ENCODE measurements around the gene PI4KA. TPM values are rescaled to one million over a fixed set of nuclear protein-coding genes. Genes with fewer than 3 reads are reported as not detected.

Gene PI4KA
- total and polyA plus RNA-seq, 2 donors (not counting 1 experiment from before 2014, with no cell fraction given), result 26.4 to 40.6 TPM

DNA sequence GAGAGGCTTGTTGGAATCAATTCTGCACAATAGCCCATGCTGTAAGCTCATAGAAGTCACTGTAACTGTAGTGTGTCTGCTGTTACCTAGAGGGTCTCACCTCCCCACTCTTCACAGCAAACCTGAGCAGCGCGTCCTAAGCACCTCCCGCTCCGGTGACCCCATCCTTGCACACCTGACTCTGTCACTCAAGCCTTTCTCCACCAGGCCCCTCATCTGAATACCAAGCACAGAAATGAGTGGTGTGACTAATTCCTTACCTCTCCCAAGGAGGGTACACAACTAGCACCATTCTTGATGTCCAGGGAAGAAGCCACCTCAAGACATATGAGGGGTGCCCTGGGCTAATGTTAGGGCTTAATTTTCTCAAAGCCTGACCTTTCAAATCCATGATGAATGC lies 71.4 kb downstream of the PI4KA start:
- Histone ChIP-seq H3K79me2 (ENCODE audit: control insufficient read depth, insufficient read depth, low read length) (no peaks in the 10 kb centered on the region), H3K27me3 (ENCODE audit: control insufficient read depth, insufficient read depth, low read length) (no peaks in the 10 kb centered on the region), H3K4me2 (ENCODE audit: extremely low read depth, insufficient read depth, low read length) (no peak overlapping the region), H2AFZ (ENCODE audit: low read length) (no peak overlapping the region), H3K9ac (ENCODE audit: insufficient read depth, low read length) (no peak overlapping the region), H3K4me3 (replicated peaks in 1 of 4; ENCODE audit: control extremely low read depth in 1 of 4, insufficient read depth in 1 of 4, low read depth in 3 of 4, low read length in 4 of 4) (no peak overlapping the region), H3K36me3 (ENCODE audit: control insufficient read depth, insufficient read depth, low read length) (peaks cover 10% of the 10 kb centered on the region), H3K4me1 (ENCODE audit: control insufficient read depth, extremely low read depth, insufficient read depth, low read length) (no peaks in the 10 kb centered on the region), H4K20me1 (ENCODE audit: control insufficient read depth, extremely low read depth, insufficient read depth, low read length) (no peaks in the 10 kb centered on the region), H3K9me3 (ENCODE audit: control insufficient read depth, insufficient read depth, low read depth, low read length) (no peaks in the 10 kb centered on the region), H3K27ac (ENCODE audit: insufficient read depth, low read length) (no peak overlapping the region)
- TF ChIP-seq, protein P1, sequence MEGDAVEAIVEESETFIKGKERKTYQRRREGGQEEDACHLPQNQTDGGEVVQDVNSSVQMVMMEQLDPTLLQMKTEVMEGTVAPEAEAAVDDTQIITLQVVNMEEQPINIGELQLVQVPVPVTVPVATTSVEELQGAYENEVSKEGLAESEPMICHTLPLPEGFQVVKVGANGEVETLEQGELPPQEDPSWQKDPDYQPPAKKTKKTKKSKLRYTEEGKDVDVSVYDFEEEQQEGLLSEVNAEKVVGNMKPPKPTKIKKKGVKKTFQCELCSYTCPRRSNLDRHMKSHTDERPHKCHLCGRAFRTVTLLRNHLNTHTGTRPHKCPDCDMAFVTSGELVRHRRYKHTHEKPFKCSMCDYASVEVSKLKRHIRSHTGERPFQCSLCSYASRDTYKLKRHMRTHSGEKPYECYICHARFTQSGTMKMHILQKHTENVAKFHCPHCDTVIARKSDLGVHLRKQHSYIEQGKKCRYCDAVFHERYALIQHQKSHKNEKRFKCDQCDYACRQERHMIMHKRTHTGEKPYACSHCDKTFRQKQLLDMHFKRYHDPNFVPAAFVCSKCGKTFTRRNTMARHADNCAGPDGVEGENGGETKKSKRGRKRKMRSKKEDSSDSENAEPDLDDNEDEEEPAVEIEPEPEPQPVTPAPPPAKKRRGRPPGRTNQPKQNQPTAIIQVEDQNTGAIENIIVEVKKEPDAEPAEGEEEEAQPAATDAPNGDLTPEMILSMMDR (conservative IDR thresholded peaks at IDR 0.05 in 1 of 2, IDR thresholded peaks at IDR 0.05 in 1 of 2; ENCODE audit: low read depth in 1 of 2, low read length in 2 of 2), result no peak
- no peak for TF ChIP-seq EZH2 (IDR thresholded peaks at IDR 0.05; ENCODE audit: low read length, missing control alignments)
- no peak for DNase-seq (ENCODE audit: low read depth in 2 of 2)

DNA sequence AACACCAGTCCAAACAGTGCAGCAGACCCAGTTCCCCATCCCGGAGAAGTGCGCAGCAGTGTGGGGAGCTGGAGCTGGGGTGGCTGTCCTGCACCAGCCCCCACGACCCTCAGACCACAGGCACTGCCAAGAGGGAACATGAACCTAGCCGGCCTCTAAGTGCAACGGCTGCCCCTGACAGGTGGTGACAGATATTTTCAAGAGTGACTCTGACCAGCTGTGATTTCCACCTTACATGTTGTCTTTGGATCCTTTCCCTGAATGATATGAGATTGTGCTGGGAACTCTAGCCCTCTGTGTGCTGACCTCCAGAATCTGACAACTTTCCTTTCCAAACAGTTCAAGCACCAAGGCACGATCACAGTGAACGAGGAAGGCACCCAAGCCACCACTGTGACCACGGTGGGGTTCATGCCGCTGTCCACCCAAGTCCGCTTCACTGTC lies 72.1 kb downstream of the PI4KA start:
- Histone ChIP-seq H3K4me3 (replicated peaks in 1 of 4; ENCODE audit: control extremely low read depth in 1 of 4, insufficient read depth in 1 of 4, low read depth in 3 of 4, low read length in 4 of 4) (no peak overlapping the region), H2AFZ (ENCODE audit: low read length) (no peak overlapping the region), H3K27me3 (ENCODE audit: control insufficient read depth, insufficient read depth, low read length) (no peaks in the 10 kb centered on the region), H3K4me1 (ENCODE audit: control insufficient read depth, extremely low read depth, insufficient read depth, low read length) (no peaks in the 10 kb centered on the region), H3K27ac (ENCODE audit: insufficient read depth, low read length) (no peak overlapping the region), H4K20me1 (ENCODE audit: control insufficient read depth, extremely low read depth, insufficient read depth, low read length) (no peaks in the 10 kb centered on the region), H3K4me2 (ENCODE audit: extremely low read depth, insufficient read depth, low read length) (no peak overlapping the region), H3K9ac (ENCODE audit: insufficient read depth, low read length) (no peak overlapping the region), H3K36me3 (ENCODE audit: control insufficient read depth, insufficient read depth, low read length) (peaks cover 9% of the 10 kb centered on the region), H3K79me2 (ENCODE audit: control insufficient read depth, insufficient read depth, low read length) (no peaks in the 10 kb centered on the region), H3K9me3 (ENCODE audit: control insufficient read depth, insufficient read depth, low read depth, low read length) (no peaks in the 10 kb centered on the region)
- TF ChIP-seq, protein P1 (conservative IDR thresholded peaks at IDR 0.05 in 1 of 2, IDR thresholded peaks at IDR 0.05 in 1 of 2; ENCODE audit: low read depth in 1 of 2, low read length in 2 of 2), result no peak
- no peak for TF ChIP-seq EZH2 (IDR thresholded peaks at IDR 0.05; ENCODE audit: low read length, missing control alignments)
- DNase-seq (ENCODE audit: low read depth in 2 of 2), result no peak

DNA sequence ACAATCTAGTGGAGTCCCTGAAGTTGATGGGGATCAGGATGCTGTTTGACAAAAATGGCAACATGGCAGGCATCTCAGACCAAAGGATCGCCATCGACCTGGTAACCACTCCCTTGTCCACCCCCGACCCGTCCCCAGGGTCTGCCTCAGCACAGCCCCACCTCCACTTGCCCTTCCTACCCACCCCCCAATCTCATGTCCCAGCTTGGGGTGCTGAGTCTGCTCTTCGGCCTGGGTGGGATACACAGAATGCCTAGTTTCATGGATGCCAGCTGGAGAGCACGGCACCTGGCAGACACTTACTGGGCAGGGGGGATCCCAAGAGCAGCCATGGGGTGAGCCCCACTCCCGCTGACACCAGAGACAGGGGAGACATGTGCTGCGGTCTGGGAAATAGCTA lies 72.6 kb downstream of the PI4KA start:
- no peaks in the 10 kb centered on the region for H3K79me2 ChIP-seq (ENCODE audit: control insufficient read depth, insufficient read depth, low read length)
- no peak overlapping the region for H3K4me3 ChIP-seq (replicated peaks in 1 of 4; ENCODE audit: control extremely low read depth in 1 of 4, insufficient read depth in 1 of 4, low read depth in 3 of 4, low read length in 4 of 4)
- peaks cover 9% of the 10 kb centered on the region for H3K36me3 ChIP-seq (ENCODE audit: control insufficient read depth, insufficient read depth, low read length)
- no peak for TF ChIP-seq EZH2 (IDR thresholded peaks at IDR 0.05; ENCODE audit: low read length, missing control alignments)
- TF ChIP-seq, protein P1 (conservative IDR thresholded peaks at IDR 0.05 in 1 of 2, IDR thresholded peaks at IDR 0.05 in 1 of 2; ENCODE audit: low read depth in 1 of 2, low read length in 2 of 2), result no peak
- H3K27me3 ChIP-seq (ENCODE audit: control insufficient read depth, insufficient read depth, low read length), result no peaks in the 10 kb centered on the region
- H3K27ac ChIP-seq (ENCODE audit: insufficient read depth, low read length), result no peak overlapping the region
- DNase-seq (ENCODE audit: low read depth in 2 of 2), result no peak
- no peaks in the 10 kb centered on the region for H3K9me3 ChIP-seq (ENCODE audit: control insufficient read depth, insufficient read depth, low read depth, low read length)
- no peak overlapping the region for H3K4me2 ChIP-seq (ENCODE audit: extremely low read depth, insufficient read depth, low read length)
- H4K20me1 ChIP-seq (ENCODE audit: control insufficient read depth, extremely low read depth, insufficient read depth, low read length), result no peaks in the 10 kb centered on the region
- H3K4me1 ChIP-seq (ENCODE audit: control insufficient read depth, extremely low read depth, insufficient read depth, low read length), result no peaks in the 10 kb centered on the region
- H2AFZ ChIP-seq (ENCODE audit: low read length), result no peak overlapping the region
- no peak overlapping the region for H3K9ac ChIP-seq (ENCODE audit: insufficient read depth, low read length)
